Measurements from ENCODE around the gene MCF2L. TPM values are rescaled to one million over a fixed set of nuclear protein-coding genes. Genes with fewer than 3 reads are reported as not detected.
A peak's percentile ranks its signal among the peaks of the same experiment; 100 is the strongest.

MCF2L gene
- total RNA-seq, 2 experiments from 2014 or later = 2.8 to 16.4 TPM

DNA sequence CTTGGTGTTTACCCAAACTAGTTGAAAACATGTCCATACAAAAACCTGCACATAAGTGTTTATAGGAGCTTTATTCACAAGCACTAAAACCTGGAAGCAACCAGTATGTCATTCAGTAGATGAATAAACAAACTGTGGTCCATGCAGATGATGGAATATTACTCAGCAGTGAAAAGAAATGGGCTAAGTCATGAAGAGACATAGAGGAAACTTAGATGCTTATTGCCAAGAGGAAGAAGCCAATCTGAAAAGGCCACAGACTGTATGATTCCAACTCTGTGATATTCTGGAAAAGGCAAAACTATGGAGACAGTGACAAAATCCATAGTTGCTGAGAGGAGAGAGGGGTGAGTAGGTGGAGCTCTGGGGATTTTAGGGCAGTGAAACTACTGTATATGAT lies 38.8 kb upstream of the MCF2L start:
- ChIA-PET CTCF (ENCODE audit: unreplicated experiment) (no interaction called here), POLR2A (no interaction called here)

DNA sequence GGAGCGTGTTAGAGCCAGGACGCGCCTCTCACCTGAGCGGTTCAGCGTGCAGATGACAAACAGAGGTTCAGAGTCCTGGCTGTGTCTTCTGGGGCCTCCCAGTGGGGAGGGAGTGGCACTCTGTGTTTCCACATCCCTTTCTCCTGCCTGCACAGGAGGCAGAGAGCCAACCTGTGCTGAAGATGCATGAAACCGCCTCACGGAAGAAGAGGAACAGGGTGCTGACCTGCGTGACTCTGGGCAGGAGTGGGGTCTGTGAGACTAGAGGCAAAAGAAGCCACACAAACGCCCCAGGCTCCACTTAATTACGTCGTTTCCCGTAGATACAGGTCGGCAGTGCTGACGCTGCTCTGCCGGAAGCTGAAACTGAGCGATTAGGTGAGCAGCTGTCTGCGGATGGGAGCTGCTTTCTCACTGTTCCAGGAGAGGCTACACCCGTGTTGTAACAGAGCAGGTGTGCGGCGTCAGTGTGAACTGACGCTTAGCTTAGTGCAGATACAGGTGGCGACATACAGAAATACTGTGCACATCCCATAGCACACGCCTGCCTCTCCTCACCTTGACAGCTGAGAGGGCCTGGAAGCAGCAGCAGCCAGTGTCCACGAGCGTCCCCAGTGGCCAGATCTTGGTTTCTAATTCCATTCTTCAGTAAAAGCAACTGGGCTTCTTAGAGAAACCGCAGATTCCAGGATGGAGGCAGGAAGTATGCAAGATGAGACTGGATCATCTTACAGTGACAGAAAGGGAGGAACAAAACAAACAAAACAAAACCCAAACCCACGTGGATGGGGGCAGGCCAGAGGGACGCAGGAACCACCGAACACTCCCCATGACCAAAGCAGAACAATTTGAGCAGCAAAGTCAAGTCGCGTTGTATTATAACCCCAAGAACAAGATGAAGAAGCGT lies 37.7 kb upstream of the MCF2L start:
- ChIA-PET POLR2A (no interaction called here), CTCF (ENCODE audit: unreplicated experiment) (interaction anchor here (0.6 kb wide), 1 partner anchor 209 kb away, joined by 3 read pairs; no protein-coding TSS in a partner anchor)

More for the DNA sequence above, 38.8 kb upstream of the MCF2L start:
- H3K9me3 ChIP-seq (ENCODE audit: low read length) = no peaks in the 10 kb centered on the region
- no peaks in the 10 kb centered on the region for H3K79me2 ChIP-seq (ENCODE audit: insufficient read depth, low read depth, low read length)
- no peaks in the 10 kb centered on the region for H3K9me2 ChIP-seq (ENCODE audit: insufficient read depth, low read length)
- H3K4me3 ChIP-seq (ENCODE audit: low read depth, low read length, poor library complexity, severe bottlenecking) = no peak overlapping the region
- TF ChIP-seq EZH2phosphoT487 (IDR thresholded peaks at IDR 0.05; ENCODE audit: borderline replicate concordance, low read depth, low read length) = no peak
- intact Hi-C loops (cut with micrococcal nuclease; ENCODE audit: unreplicated experiment) = no loop called here
- no peak overlapping the region for H3K27ac ChIP-seq (ENCODE audit: low read depth, low read length, poor library complexity, severe bottlenecking)
- H3K4me2 ChIP-seq (ENCODE audit: low read length) = no peak overlapping the region
- no peak for DNase-seq (ENCODE audit: low spot score)
- H3K4me1 ChIP-seq (ENCODE audit: insufficient read depth, low read length, poor library complexity, severe bottlenecking) = no peaks in the 10 kb centered on the region
- H4K20me1 ChIP-seq (ENCODE audit: insufficient read depth, low read length) = no peaks in the 10 kb centered on the region
- no TSS peak for BruUV-seq (replicated peaks)
- no peaks in the 10 kb centered on the region for H3K36me3 ChIP-seq (ENCODE audit: insufficient read depth, low read length)
- no peak overlapping the region for H2AFZ ChIP-seq (ENCODE audit: low read length)

DNA sequence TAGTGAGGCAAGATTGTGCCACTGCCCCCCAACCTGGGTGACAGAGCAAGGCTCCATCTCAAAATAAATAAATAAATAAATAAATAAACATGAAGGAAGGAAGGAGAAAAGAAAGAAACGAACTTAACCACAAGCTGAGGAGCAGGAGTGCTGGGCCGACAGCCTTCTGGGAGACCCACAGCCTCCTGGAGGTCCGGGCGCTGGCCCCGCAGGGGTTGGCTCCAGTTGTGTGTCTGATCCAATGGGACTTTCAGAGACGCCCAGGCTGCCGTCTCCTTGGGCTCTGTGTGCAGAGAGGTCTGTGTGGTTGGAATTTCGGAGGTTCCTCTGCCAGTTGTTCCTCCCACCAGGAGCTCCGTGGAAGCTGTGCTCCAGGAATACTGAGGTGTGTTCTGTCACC lies 36.0 kb upstream of the MCF2L start:
- Histone ChIP-seq H3K9me3 (ENCODE audit: low read length) (no peaks in the 10 kb centered on the region), H3K9me2 (ENCODE audit: insufficient read depth, low read length) (no peaks in the 10 kb centered on the region), H2AFZ (ENCODE audit: low read length) (no peak overlapping the region), H3K4me3 (ENCODE audit: low read depth, low read length, poor library complexity, severe bottlenecking) (no peak overlapping the region), H3K79me2 (ENCODE audit: insufficient read depth, low read depth, low read length) (no peaks in the 10 kb centered on the region), H3K4me2 (ENCODE audit: low read length) (no peak overlapping the region), H4K20me1 (ENCODE audit: insufficient read depth, low read length) (no peaks in the 10 kb centered on the region), H3K36me3 (ENCODE audit: insufficient read depth, low read length) (no peaks in the 10 kb centered on the region), H3K4me1 (ENCODE audit: insufficient read depth, low read length, poor library complexity, severe bottlenecking) (no peaks in the 10 kb centered on the region), H3K27ac (ENCODE audit: low read depth, low read length, poor library complexity, severe bottlenecking) (no peak overlapping the region)
- intact Hi-C loops (cut with micrococcal nuclease; ENCODE audit: unreplicated experiment) = no loop called here
- no peak for TF ChIP-seq EZH2phosphoT487 (IDR thresholded peaks at IDR 0.05; ENCODE audit: borderline replicate concordance, low read depth, low read length)
- TF ChIP-seq, protein P1, sequence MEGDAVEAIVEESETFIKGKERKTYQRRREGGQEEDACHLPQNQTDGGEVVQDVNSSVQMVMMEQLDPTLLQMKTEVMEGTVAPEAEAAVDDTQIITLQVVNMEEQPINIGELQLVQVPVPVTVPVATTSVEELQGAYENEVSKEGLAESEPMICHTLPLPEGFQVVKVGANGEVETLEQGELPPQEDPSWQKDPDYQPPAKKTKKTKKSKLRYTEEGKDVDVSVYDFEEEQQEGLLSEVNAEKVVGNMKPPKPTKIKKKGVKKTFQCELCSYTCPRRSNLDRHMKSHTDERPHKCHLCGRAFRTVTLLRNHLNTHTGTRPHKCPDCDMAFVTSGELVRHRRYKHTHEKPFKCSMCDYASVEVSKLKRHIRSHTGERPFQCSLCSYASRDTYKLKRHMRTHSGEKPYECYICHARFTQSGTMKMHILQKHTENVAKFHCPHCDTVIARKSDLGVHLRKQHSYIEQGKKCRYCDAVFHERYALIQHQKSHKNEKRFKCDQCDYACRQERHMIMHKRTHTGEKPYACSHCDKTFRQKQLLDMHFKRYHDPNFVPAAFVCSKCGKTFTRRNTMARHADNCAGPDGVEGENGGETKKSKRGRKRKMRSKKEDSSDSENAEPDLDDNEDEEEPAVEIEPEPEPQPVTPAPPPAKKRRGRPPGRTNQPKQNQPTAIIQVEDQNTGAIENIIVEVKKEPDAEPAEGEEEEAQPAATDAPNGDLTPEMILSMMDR (conservative IDR thresholded peaks at IDR 0.05; ENCODE audit: low read length) = no peak
- ChIA-PET POLR2A (no interaction called here), CTCF (ENCODE audit: unreplicated experiment) (no interaction called here)
- BruUV-seq (replicated peaks) = no TSS peak
- no peak for DNase-seq (ENCODE audit: low spot score)

More for the DNA sequence above, 37.7 kb upstream of the MCF2L start:
- no peak for DNase-seq (ENCODE audit: low spot score)
- TF ChIP-seq, protein P1 (conservative IDR thresholded peaks at IDR 0.05; ENCODE audit: low read length) = 0 out of 2 replicates have a peak, but pooled peaks have one; percentile 36
- no peak for TF ChIP-seq EZH2phosphoT487 (IDR thresholded peaks at IDR 0.05; ENCODE audit: borderline replicate concordance, low read depth, low read length)
- H3K9me2 ChIP-seq (ENCODE audit: insufficient read depth, low read length) = no peaks in the 10 kb centered on the region
- H3K9me3 ChIP-seq (ENCODE audit: low read length) = no peaks in the 10 kb centered on the region
- H3K4me2 ChIP-seq (ENCODE audit: low read length) = no peak overlapping the region
- no peak overlapping the region for H3K27ac ChIP-seq (ENCODE audit: low read depth, low read length, poor library complexity, severe bottlenecking)
- H3K79me2 ChIP-seq (ENCODE audit: insufficient read depth, low read depth, low read length) = no peaks in the 10 kb centered on the region
- H3K36me3 ChIP-seq (ENCODE audit: insufficient read depth, low read length) = no peaks in the 10 kb centered on the region
- no peak overlapping the region for H3K4me3 ChIP-seq (ENCODE audit: low read depth, low read length, poor library complexity, severe bottlenecking)
- H2AFZ ChIP-seq (ENCODE audit: low read length) = no peak overlapping the region
- H3K4me1 ChIP-seq (ENCODE audit: insufficient read depth, low read length, poor library complexity, severe bottlenecking) = no peaks in the 10 kb centered on the region
- H4K20me1 ChIP-seq (ENCODE audit: insufficient read depth, low read length) = no peaks in the 10 kb centered on the region
- BruUV-seq (replicated peaks) = no TSS peak
- intact Hi-C loops (cut with micrococcal nuclease; ENCODE audit: unreplicated experiment) = no loop called here

All from OCI-LY7 (cell line).